ENCODE results near the gene KAT8.
A peak's percentile ranks its signal among the peaks of the same experiment; 100 is the strongest.

- TF ChIP-seq CTCF (IDR thresholded peaks at IDR 0.05) = no peak
- peak; percentile 60 to 84 for TF ChIP-seq POLR2A (IDR thresholded peaks at IDR 0.05)
Measured at GRCh38 chr16:31128711-31129567, 11.5 kb downstream of the KAT8 start.
